Ureter (tissue), 1 donor: ENCODE results near the gene DPYSL4. TPM values are rescaled to one million over a fixed set of nuclear protein-coding genes. Genes with fewer than 3 reads are reported as not detected.

Source experiments
- DNase-seq: peaks from one replicate; pipeline ENCODE4 v3.0.0-alpha.2; 2020; ENCODE audit warnings: low spot score
- total RNA-seq: library from RNA; stranded (reverse); gene quantifications from one replicate; pipeline ENCODE4 v1.2.4, GENCODE V29; 2023
- donor health status: DM: yes; HTN: yes; CAD: no.

Gene DPYSL4
- total RNA-seq, 1 donor from 2014 or later: 2.1 TPM

DNA sequence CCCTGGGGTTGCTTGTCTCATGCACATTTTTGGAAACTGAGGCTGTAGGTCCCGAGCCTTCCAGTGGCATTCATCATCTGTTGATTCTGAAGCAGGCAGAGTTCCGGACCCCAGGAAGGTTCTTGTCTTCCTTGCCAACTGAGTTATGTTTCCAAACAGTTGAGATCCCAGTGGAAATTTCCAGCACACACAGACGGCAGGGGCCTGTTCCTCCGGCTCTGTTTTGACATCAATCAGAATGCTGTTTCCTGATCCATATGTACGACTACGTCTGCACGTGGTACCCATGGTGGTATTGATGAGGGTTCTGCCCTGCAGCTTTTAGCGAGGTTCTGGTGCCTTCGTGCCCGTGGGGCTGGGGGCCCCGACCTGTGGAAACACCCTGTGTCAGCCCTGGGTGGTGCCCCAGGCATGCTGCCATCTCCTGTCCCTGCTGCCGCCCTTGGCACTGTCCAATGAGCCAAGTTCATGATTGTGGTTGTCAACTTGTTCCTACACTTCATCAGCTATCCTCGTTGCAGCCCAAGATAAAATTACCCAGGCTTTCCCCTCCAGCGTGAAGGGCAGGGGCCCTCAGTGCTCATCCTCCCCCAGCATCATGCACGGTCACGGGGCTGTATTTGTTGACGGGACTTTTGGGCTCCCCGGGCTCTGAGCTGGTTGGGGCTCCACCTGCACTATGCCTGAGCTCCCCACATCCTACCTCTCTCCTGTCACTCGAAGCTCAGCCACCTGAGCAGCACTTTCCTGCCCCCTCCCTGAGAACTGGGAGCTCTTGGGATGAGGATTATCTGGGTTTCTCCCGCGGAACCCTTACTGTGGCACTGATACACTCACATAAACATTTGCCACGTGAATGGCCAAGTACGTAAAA lies 7.8 kb upstream of the DPYSL4 start:
- DNase-seq: no peak

- no peak for DNase-seq
These were observed 7.0 kb upstream of the DPYSL4 start for GRCh38 chr10:132179551-132180392.

- DNase-seq: no peak
These were observed 6.0 kb upstream of the DPYSL4 start for GRCh38 chr10:132180736-132181135.

DNA sequence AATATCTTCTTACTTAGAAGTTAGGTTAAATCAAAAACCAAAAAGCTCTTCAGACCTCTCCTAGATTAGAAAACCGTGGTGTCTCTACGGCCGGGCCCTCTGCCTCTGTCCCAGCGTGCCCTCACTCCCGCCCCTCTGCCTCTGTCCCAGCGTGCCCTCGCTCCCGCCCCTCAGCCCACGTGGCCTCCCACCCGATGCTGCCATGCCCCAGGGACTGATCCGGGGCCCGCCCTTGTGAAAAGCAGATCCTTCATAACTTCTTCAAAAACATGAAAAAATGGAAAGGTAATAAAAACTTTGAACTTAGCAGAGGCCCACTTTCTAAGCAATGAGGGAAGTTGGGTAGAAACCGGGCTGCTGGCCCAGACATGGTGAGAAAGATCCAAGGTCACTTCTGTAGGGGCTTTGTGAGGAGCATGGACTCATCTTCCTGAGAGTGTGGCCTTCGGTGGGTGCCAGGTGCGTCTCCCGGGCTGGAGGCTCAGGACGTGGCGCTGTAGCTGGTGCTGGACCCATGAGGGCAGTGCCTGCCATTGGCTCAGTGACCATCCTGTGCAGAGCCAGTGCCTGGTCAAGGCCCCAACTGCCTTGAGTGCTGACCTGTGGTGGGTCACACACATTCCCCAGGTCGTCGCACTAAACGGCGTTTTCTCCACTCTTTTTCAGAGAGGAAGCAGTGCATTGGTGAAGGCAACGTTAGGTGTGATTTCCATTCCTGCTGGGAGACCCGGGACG lies 4.9 kb upstream of the DPYSL4 start:
- no peak for DNase-seq

GRCh38 chr10:132182591-132182990 lies 4.2 kb upstream of the DPYSL4 start:
- no peak for DNase-seq

DNA sequence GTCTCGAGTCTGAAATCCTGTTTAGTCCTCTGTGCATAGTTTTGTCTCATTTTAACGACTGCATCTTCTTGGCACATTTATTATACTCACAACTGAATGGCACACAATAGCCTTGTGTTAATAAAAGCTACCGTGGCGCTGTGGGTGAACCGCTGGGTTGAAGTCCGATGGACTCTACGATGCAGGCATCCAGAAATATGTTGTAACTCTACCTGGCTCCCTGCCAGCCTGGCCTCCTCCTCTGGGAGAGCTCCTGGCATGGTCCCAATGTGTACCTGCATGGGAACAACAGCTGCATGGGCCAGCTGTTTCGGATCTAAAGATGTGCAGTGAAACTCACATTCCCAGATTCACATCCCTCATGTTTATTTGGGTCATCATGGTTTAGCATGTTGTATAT lies 3.7 kb upstream of the DPYSL4 start:
- no peak for DNase-seq

DNA sequence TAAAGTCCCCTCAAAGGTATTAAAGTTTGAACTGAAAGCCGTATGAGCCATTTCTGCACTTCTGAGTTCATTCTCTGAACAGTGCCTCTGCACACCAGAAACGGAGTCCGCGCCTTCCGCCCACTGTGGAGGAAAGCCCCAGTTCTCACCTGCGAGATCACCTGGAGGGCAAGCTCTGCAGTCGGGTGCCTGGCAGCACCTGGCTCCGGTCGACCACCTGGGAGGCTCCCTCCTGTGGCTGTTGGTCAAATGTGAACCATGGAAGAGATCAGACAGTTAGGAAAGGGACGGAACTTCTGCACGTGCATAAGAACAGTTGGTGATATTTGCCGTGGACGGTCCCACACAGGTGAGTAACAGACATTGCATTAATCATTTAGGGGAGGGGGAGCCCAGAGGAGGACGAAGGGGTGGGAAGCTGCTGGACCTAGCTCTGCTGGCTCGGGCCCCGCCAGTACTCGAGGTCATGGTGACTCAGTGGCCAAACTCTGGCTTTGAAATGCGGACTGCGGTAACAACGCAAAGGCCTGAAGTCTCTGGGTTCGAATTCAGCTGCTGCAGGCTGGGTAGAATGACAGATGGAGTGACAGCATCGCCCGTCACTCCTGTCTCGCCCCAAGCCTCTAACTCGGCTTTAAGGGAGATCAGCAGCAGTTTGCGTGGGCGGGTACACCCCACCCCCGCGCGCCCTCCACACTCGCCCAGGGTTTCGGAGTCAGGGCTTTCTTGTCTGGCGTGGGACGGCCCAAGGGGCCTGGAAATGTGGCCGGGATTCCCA lies 1.7 kb upstream of the DPYSL4 start:
- no peak for DNase-seq

- DNase-seq: peak; percentile 63
These were observed 904 bp upstream of the DPYSL4 start for GRCh38 chr10:132185601-132186487.

DNA sequence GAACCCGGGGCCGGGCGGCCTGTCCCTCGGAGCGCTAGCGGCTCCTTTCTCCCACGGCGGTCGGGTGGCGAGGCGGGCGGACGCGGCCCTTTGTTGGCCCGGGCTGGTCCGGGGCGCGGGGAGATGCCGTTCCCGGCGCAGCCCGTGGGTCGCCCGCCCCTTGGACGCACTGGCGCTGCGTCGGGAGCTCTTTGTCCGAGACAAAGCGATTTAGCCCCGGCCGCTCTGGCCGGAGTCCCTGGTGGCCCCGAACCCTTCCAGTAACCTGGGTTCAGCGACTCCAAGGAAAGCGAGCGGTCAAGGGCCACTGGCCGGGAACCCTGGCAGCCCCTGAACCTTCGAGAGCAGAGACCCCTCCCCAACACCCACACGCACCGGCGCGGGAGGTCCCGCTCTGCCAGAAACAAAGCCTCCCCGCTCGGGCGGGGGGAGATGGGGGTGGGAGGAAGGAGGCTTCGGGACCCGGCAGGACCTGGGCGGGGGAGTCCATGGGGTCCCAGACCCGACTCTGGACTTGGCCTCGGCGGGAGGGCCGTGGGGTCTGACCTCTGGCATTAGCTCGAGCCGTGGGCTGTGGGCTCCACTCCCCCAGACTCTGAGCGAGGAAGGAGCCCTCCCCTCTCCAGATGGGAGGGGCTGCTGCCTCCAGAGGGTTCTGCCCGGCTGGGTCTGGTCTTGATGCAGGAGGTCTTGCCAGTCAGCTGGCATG lies 836 bp downstream of the DPYSL4 start:
- DNase-seq: no peak

DNA sequence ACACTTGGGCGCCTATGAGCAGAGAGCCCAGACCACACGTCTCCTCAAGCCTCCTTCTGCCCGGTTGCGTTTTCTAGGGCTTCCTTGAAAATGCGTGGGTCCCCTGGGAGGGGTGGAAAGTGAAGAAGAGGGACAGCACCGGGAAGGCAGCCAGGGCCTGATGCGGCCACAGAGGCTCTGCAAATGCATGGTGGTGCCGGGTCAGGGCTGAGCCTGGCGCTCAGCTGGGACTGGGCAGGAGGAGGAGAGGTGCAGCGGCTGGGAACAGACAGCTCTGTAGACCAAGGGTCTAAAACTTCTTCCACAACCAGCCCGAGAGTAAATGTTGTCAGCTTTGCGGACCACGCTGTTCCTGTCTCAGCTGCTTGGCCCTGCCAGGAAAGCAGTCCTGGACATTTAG lies 1.6 kb downstream of the DPYSL4 start:
- no peak for DNase-seq

- no peak for DNase-seq
These were observed 2.3 kb downstream of the DPYSL4 start for GRCh38 chr10:132189016-132189415.

- DNase-seq: no peak
These were observed 3.2 kb downstream of the DPYSL4 start for GRCh38 chr10:132189810-132190422.

DNA sequence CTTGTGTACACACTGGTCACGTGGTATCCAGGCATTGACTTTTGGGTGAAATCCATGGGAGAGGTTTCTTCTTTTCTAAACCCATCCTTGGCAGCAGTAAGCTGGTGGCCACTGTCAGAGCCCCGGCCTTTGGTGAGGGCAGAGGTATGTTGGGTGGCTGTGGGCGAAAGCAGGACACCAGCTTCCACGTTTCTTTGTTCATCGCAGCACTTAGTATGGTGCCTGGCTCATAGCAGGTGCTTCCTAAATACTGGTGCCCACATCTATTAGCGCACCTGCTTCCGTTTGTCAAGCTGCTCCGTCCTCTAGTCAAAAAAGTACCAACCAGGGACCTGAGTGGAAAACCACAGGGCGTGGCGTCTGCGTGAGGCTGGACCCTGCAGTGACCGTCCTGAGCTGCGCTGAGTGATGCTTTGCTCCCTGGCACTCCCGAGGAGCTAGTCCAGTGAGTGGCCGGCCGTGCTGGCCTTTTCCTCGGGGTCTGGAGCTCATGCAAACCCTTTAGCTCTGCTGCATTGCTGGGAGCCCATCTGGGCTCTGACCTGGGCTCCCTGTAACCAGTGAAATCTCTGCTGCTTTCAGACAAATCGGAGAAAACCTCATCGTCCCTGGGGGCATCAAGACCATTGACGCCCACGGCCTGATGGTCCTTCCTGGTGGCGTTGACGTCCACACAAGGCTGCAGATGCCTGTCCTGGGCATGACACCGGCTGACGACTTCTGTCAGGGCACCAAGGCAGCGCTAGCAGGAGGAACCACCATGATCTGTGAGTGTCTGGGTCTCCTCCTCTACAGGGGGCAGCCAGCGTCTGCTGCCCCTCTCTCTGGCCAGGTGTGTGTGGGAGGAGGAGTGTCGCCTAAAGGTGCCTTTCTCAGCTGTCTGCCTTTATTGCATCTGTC lies 5.6 kb downstream of the DPYSL4 start:
- no peak for DNase-seq

- DNase-seq: no peak
These were observed 6.4 kb downstream of the DPYSL4 start for GRCh38 chr10:132192991-132193665.

DNA sequence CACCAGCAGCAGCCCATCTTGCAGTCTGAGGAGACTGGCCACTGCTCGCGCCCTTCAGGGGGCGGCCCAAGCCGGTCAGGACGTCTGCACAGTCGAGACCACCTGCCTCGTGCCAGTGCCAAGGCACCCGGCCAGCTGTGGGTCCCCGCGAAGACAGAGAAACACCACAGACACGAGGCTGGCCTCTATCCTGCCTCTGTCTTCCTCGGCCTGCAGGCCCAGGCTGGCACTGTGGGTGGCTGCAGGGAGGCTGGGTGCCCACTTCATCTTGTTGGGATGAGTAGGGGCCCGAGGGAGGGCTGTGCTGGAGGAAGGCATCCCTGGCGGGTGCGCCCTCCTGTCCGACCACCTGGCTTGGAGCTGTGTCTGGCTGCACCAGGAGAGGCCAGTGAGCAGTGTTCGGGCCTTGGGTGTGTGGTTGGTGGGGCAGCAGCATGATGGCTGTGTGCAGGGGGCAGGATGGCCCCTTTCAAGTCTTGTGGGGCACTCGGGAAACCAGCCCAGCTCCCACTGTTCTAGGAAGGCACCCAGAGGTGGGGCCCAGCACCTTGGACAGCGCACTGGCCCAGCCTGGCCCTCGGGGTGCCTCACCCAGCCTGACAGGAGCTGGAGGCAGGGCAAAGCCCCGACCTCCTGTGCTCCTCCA lies 7.3 kb downstream of the DPYSL4 start:
- DNase-seq: no peak

DNA sequence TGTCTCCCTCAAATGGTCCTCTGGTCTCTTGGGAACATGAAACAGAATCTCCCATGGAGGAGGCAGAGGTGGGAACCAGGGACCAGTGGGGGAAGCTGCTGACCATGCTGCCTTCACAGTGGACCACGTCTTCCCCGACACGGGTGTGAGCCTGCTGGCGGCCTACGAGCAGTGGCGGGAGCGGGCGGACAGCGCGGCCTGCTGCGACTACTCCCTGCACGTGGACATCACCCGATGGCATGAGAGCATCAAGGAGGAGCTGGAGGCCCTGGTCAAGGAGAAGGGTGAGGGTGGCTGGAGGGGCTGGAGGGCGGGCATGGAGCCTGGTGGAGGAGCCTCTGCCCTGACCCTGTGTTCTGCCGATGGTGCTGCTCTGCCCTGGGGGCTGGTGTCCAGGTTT lies 8.0 kb downstream of the DPYSL4 start:
- DNase-seq: no peak
